Activated naive CD8-positive, alpha-beta T cell (primary cell): Measurements from ENCODE around the gene BACE2.

ENCODE experiments used
- H3K27ac Mint-ChIP-seq: one replicate; pipeline ENCODE4 v1.8.0; 2021; ENCODE audit warnings: mixed read lengths
- H3K27me3 Mint-ChIP-seq: one replicate; pipeline ENCODE4 v1.8.0; 2021; ENCODE audit warnings: mixed read lengths
- H3K36me3 Mint-ChIP-seq: one replicate; pipeline ENCODE4 v1.8.0; 2021; ENCODE audit warnings: mixed read lengths
- H3K4me1 Mint-ChIP-seq: one replicate; pipeline ENCODE4 v1.8.0; 2021; ENCODE audit warnings: low read depth, mixed read lengths
- H3K4me3 Mint-ChIP-seq: one replicate; pipeline ENCODE4 v1.8.0; 2021; ENCODE audit warnings: mild to moderate bottlenecking, mixed read lengths
- H3K9me3 Mint-ChIP-seq: one replicate; pipeline ENCODE4 v1.8.0; 2021; ENCODE audit warnings: low read depth, mixed read lengths

The BACE2 gene

GRCh38 chr21:41164052-41164451, 3.9 kb upstream of the BACE2 start:
- no peaks in the 10 kb centered on the region for H3K9me3 Mint-ChIP-seq
- H3K4me1 Mint-ChIP-seq: peaks cover 4% of the 10 kb centered on the region
- H3K27me3 Mint-ChIP-seq: peaks cover 13% of the 10 kb centered on the region
- H3K4me3 Mint-ChIP-seq: no peak overlapping the region
- no peaks in the 10 kb centered on the region for H3K36me3 Mint-ChIP-seq
- H3K27ac Mint-ChIP-seq: no peak overlapping the region

- Mint-ChIP-seq H3K9me3 (no peaks in the 10 kb centered on the region), H3K27ac (no peak overlapping the region), H3K27me3 (peaks cover 21% of the 10 kb centered on the region), H3K4me1 (peaks cover 12% of the 10 kb centered on the region), H3K36me3 (no peaks in the 10 kb centered on the region), H3K4me3 (no peak overlapping the region)
Observed at GRCh38 chr21:41164981-41165655, 2.8 kb upstream of the BACE2 start.

DNA sequence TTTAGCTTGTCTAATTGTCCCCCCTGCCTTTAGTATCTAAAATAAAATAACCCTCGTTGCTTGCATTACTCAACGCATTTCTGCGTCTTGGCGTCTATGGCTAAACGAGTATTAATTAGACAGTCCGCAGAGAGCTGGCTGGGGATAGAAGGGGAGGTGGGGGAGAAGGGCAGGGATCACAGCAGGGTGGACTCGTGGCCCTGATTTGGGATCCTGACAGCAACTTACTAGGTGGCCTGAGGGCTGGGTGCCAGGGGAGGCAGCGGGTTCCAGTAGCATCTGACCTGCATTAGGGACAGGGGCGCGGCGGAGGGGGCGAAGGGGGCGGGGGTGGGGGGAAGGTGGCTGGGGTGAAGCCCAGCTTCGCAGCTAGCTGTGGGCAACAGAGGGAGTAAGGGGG, 1.1 kb upstream of the BACE2 start:
- Mint-ChIP-seq H3K36me3 (no peaks in the 10 kb centered on the region), H3K4me1 (peaks cover 12% of the 10 kb centered on the region), H3K27me3 (peaks cover 24% of the 10 kb centered on the region)

DNA sequence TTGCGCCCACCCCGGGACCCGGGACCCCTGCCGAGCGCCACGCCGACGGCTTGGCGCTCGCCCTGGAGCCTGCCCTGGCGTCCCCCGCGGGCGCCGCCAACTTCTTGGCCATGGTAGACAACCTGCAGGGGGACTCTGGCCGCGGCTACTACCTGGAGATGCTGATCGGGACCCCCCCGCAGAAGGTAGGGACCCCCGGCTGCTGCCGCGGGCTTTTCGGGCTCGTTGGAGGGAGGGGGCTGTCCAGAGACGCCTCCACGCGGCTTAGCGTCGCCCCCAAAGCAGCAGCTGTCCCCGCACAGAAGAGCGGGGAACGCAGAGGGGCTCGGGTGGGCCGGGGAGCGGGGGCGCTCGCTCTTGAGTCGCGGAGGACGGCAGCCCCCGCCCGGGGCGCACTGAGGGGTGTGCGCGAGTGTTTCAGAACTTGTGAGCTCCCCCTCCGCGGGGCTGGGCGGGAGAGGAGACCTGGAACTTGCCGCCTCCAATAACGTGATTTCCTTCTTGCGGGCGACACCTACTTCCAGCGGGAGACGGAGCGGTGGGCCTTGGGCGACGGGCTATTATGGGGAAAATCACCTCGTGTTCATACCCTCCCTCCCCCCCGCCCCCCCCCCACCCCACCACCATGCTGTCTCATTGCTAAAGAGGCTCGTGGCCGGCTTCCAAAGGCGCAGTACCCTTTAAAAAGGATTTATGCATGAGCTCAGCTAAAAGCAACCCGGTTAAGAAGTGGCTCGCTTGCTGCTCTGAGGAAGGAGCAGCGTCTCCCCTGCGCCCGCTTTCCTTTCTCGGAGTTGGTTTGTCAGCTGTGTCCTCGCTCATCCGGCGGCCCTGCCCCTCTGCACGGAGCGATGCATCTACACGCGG, 664 bp downstream of the BACE2 start:
- Mint-ChIP-seq H3K9me3 (no peaks in the 10 kb centered on the region), H3K27me3 (peaks cover 26% of the 10 kb centered on the region), H3K4me3 (peak overlapping the region; percentile 79), H3K4me1 (peaks cover 12% of the 10 kb centered on the region), H3K36me3 (no peaks in the 10 kb centered on the region), H3K27ac (no peak overlapping the region)

More for the DNA sequence above, 1.1 kb upstream of the BACE2 start:
- Mint-ChIP-seq H3K9me3 (no peaks in the 10 kb centered on the region), H3K4me3 (peak overlapping the region; percentile 63), H3K27ac (no peak overlapping the region)

GRCh38 chr21:41169258-41169576, 1.3 kb downstream of the BACE2 start:
- Mint-ChIP-seq H3K36me3 (no peaks in the 10 kb centered on the region), H3K27me3 (peaks cover 26% of the 10 kb centered on the region), H3K27ac (no peak overlapping the region), H3K4me1 (peaks cover 12% of the 10 kb centered on the region), H3K9me3 (no peaks in the 10 kb centered on the region), H3K4me3 (peak overlapping the region; percentile 79)

GRCh38 chr21:41169701-41170100, 1.7 kb downstream of the BACE2 start:
- H3K27ac Mint-ChIP-seq: no peak overlapping the region
- H3K36me3 Mint-ChIP-seq: no peaks in the 10 kb centered on the region
- H3K4me1 Mint-ChIP-seq: peaks cover 12% of the 10 kb centered on the region
- H3K4me3 Mint-ChIP-seq: peak overlapping the region; percentile 39
- H3K9me3 Mint-ChIP-seq: no peaks in the 10 kb centered on the region
- H3K27me3 Mint-ChIP-seq: peaks cover 29% of the 10 kb centered on the region

GRCh38 chr21:41170442-41170841, 2.5 kb downstream of the BACE2 start:
- no peak overlapping the region for H3K27ac Mint-ChIP-seq
- H3K4me3 Mint-ChIP-seq: no peak overlapping the region
- no peaks in the 10 kb centered on the region for H3K36me3 Mint-ChIP-seq
- H3K4me1 Mint-ChIP-seq: peaks cover 12% of the 10 kb centered on the region
- no peaks in the 10 kb centered on the region for H3K9me3 Mint-ChIP-seq
- peaks cover 32% of the 10 kb centered on the region for H3K27me3 Mint-ChIP-seq

DNA sequence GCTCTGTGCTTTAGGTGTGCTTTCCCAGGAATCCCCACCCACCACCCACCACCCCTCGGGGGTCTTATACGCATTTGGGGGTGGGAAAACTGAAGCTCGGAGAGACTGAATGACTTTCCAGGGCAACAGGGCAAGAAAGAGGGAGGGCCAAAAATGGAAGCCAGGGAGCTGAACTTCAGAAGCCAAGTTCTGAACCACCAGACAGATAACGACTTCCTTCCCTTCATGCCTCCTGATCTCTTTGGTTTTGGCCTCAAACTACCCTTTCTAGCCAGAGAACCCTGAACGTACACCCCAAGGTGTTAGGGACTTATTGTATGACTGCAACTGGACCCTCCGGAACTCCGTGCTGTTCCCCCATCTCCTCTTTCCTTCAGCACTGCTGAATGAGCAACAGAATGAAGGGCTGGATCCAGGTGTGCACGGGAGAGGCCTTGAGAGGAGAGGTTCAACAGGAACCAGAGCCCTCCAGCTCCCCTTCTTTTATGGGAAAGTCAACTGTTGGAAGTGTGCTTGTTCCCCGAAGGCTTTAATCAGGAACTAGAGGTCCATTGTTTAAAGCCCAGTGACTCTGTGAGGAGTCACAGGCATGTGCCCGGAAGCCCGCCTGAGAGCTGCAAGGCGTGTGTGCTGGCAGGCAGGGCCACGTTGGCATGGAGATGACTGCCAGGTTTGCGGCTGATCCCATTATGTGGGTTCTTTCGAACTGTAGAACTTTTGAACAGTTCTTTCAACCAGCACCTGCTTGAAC, 3.1 kb downstream of the BACE2 start:
- Mint-ChIP-seq H3K36me3 (no peaks in the 10 kb centered on the region), H3K4me1 (peaks cover 12% of the 10 kb centered on the region), H3K9me3 (no peaks in the 10 kb centered on the region), H3K4me3 (no peak overlapping the region), H3K27ac (no peak overlapping the region), H3K27me3 (peaks cover 29% of the 10 kb centered on the region)

GRCh38 chr21:41175080-41175479, 7.1 kb downstream of the BACE2 start:
- no peaks in the 10 kb centered on the region for H3K4me1 Mint-ChIP-seq
- peaks cover 25% of the 10 kb centered on the region for H3K27me3 Mint-ChIP-seq
- H3K27ac Mint-ChIP-seq: no peak overlapping the region
- no peak overlapping the region for H3K4me3 Mint-ChIP-seq
- H3K9me3 Mint-ChIP-seq: no peaks in the 10 kb centered on the region
- H3K36me3 Mint-ChIP-seq: no peaks in the 10 kb centered on the region

GRCh38 chr21:41176846-41177245, 8.9 kb downstream of the BACE2 start:
- no peak overlapping the region for H3K27ac Mint-ChIP-seq

DNA sequence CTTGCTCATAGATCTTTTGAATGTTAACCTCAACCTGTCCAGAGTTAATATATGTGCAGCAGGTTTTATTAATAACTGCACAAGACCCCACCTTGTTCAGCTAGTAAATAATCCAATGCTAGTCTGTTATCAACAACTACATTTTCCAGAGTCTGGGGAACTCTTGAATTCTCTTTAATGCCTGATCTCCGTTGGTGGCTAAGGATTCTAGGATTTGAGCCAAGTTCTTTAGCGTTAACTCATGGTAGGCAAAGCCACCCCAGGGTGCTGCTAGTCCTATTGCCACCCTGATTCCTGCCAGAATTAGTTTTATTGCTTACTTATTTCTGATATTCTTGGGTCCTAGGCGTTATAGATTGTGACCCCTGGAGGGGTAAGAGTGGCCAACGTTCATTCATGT, 12.8 kb downstream of the BACE2 start:
- Mint-ChIP-seq H3K4me3 (no peak overlapping the region), H3K27me3 (peaks cover 20% of the 10 kb centered on the region), H3K27ac (no peak overlapping the region), H3K36me3 (no peaks in the 10 kb centered on the region), H3K9me3 (no peaks in the 10 kb centered on the region), H3K4me1 (no peaks in the 10 kb centered on the region)

More at GRCh38 chr21:41176846-41177245, 8.9 kb downstream of the BACE2 start:
- no peaks in the 10 kb centered on the region for H3K4me1 Mint-ChIP-seq
- no peaks in the 10 kb centered on the region for H3K36me3 Mint-ChIP-seq
- H3K4me3 Mint-ChIP-seq: no peak overlapping the region
- no peaks in the 10 kb centered on the region for H3K9me3 Mint-ChIP-seq
- H3K27me3 Mint-ChIP-seq: peaks cover 26% of the 10 kb centered on the region

GRCh38 chr21:41182547-41182946, 14.6 kb downstream of the BACE2 start:
- no peak overlapping the region for H3K4me3 Mint-ChIP-seq
- H3K9me3 Mint-ChIP-seq: no peaks in the 10 kb centered on the region
- no peaks in the 10 kb centered on the region for H3K4me1 Mint-ChIP-seq
- no peak overlapping the region for H3K27ac Mint-ChIP-seq
- H3K27me3 Mint-ChIP-seq: peaks cover 13% of the 10 kb centered on the region
- H3K36me3 Mint-ChIP-seq: no peaks in the 10 kb centered on the region

GRCh38 chr21:41183575-41183974, 15.6 kb downstream of the BACE2 start:
- peaks cover 10% of the 10 kb centered on the region for H3K27me3 Mint-ChIP-seq
- no peak overlapping the region for H3K27ac Mint-ChIP-seq
- H3K4me3 Mint-ChIP-seq: no peak overlapping the region
- no peaks in the 10 kb centered on the region for H3K9me3 Mint-ChIP-seq
- H3K36me3 Mint-ChIP-seq: no peaks in the 10 kb centered on the region
- H3K4me1 Mint-ChIP-seq: no peaks in the 10 kb centered on the region

GRCh38 chr21:41185802-41186201, 17.8 kb downstream of the BACE2 start:
- no peaks in the 10 kb centered on the region for H3K4me1 Mint-ChIP-seq
- peaks cover 11% of the 10 kb centered on the region for H3K27me3 Mint-ChIP-seq
- H3K36me3 Mint-ChIP-seq: peaks cover 4% of the 10 kb centered on the region
- H3K9me3 Mint-ChIP-seq: peaks cover 11% of the 10 kb centered on the region
- H3K27ac Mint-ChIP-seq: no peak overlapping the region
- no peak overlapping the region for H3K4me3 Mint-ChIP-seq
